ENCODE results near the gene RTEL1. TPM values are rescaled to one million over a fixed set of nuclear protein-coding genes. Genes with fewer than 3 reads are reported as not detected.
"Not testable (repeated sequence)": the region's sequence is repeated elsewhere in the genome, so short reads cannot be mapped to it uniquely, and the experiment has no call there.

Gene RTEL1
- total RNA-seq, 1 donor from 2014 or later, result 17.6 TPM

DNA sequence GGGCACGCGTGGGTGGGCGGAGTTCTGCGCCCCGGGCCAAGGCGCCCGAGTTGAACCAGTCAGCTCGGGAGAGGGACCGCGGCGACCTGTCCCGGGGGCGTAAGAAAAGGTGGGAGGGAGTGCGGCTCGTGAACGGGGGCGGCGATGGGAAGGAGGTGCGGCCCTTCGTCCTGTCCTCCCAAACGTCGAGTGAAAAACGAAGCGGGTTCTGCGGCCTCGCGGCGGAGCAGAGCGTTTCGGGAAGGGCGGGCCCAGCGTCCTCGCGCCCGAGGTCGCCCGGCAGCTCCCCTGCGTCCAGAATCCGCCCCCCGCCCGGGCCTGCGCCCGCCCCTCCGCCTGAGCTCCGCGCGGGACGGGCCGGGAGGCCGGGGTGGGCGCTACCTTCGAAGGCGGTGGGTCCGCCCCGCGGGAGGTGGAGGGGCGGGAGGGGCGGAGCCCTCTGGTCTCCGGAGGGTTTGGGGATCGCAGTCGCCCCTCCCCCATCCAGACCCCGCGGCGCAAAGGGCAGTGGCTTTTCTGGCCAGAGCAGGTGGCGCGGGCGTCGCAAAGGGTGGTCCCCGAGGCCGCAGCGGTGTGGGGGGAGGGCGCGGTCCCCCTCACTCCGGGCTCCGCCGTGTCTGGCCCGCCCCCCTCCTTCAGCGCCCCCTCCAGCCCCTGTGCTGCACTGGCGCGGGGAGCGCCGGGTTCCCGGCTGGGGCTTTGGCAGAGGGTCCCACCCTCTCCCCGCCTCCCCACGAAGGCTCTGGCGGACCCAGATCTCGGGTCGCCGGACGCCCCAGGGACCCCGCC lies 5.7 kb upstream of the RTEL1 start:
- DNase-seq (ENCODE audit: low spot score), result peak; percentile 35

DNA sequence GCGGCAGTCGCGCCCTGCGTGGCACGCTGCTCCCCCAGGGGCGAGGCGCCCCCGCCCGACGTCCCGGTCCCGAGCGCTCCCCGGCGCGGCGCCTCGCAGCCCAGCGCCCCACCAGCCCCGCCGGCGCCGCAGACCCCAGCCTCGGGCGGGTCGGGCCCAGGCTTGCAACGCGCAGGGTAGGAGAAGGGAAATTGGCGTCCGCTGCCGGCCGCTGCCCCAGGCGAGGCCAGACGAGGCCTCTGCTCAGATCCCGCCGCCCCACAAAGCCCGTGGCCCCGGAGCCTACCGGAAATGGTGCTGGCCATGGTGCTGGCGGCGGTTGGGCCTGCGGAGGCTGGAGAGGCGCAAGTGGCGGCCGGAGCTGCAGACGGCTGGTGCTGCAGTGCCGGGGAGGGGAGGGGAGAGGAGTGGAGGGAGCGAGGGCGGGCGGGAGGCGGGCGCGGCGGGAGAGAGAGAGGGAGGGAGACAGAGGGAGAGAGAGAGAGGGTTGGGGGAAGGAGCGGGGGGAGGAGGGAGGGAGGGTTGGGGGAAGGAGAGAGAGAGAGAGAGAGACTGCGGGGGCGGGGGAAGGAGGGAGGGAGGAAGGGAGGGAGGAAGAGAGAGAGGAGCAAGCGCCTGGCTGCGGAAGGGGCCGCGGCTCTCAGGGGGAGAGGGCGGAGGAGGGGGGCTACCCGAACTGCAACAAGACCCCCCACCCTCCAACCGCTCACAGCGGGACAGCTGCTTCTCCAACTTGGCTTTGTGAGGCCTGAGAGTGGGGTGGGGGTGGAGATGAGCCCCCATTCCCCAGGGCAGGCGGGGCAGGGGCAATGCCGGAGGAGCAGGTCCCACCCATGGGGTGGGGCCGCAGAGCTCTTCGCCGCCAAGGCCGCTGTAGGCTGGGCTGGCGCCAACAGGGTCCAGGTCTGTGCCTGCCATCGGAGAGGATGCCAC lies 4.8 kb upstream of the RTEL1 start, which contains the start of gene STMN3:
TSS of gene STMN3 (minus strand) at position 384 of the 933 bp plus-strand sequence. CDS start at position 305, 79 bp downstream.
- DNase-seq (ENCODE audit: low spot score), result peak; percentile 95

GRCh38 chr20:63653974-63654668 lies 4.0 kb upstream of the RTEL1 start:
- no peak for DNase-seq (ENCODE audit: low spot score)

GRCh38 chr20:63655249-63655648 lies 2.9 kb upstream of the RTEL1 start:
- no peak for DNase-seq (ENCODE audit: low spot score)

DNA sequence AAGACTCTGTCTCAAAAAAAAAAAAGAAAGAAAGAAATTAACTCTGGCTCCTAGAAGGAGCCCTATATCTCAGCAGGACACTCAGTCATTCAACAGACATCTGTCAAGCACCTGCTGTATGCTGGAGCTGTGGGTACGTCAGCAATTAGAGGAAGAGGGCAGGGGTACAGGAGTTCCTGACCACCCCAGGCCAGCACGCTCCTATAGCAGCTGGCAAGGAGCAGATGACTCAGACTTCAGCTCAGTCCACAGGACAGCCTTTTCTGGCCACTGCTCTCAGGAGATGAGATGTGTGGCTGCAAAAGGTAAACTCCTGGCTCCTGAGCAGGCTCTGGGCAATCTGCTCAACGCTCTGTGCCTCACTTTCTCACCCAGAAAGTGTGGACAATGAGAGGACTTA lies 1.7 kb upstream of the RTEL1 start:
- no peak for DNase-seq (ENCODE audit: low spot score)

GRCh38 chr20:63657260-63657936 lies 714 bp upstream of the RTEL1 start:
- DNase-seq (ENCODE audit: low spot score), result peak; percentile 26

- DNase-seq (ENCODE audit: low spot score), result no peak
Observed at GRCh38 chr20:63658749-63659187, 656 bp downstream of the RTEL1 start.

GRCh38 chr20:63659370-63659769 lies 1.3 kb downstream of the RTEL1 start:
- DNase-seq (ENCODE audit: low spot score), result no peak

DNA sequence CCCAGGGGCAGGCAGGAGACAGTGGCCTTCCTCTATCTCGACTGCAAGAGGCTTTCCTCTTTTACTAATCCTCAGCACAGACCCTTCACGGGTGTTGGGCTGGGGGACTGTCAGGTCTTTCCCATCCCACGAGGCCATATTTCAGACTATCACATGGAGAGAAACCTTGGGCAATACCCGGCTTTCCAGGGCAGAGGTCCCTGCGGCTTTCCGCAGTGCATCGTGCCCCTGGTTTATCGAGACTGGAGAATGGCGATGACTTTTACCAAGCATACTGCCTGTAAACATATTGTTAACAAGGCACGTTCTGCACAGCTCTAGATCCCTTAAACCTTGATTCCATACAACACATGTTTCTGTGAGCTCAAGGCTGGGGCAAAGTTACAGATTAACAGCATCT lies 2.1 kb downstream of the RTEL1 start:
- not testable (repeated sequence) for DNase-seq (ENCODE audit: low spot score)

GRCh38 chr20:63660622-63661021 lies 2.5 kb downstream of the RTEL1 start:
- DNase-seq (ENCODE audit: low spot score), result no peak

- DNase-seq (ENCODE audit: low spot score), result no peak
Observed at GRCh38 chr20:63661108-63661507, 3.0 kb downstream of the RTEL1 start.

DNA sequence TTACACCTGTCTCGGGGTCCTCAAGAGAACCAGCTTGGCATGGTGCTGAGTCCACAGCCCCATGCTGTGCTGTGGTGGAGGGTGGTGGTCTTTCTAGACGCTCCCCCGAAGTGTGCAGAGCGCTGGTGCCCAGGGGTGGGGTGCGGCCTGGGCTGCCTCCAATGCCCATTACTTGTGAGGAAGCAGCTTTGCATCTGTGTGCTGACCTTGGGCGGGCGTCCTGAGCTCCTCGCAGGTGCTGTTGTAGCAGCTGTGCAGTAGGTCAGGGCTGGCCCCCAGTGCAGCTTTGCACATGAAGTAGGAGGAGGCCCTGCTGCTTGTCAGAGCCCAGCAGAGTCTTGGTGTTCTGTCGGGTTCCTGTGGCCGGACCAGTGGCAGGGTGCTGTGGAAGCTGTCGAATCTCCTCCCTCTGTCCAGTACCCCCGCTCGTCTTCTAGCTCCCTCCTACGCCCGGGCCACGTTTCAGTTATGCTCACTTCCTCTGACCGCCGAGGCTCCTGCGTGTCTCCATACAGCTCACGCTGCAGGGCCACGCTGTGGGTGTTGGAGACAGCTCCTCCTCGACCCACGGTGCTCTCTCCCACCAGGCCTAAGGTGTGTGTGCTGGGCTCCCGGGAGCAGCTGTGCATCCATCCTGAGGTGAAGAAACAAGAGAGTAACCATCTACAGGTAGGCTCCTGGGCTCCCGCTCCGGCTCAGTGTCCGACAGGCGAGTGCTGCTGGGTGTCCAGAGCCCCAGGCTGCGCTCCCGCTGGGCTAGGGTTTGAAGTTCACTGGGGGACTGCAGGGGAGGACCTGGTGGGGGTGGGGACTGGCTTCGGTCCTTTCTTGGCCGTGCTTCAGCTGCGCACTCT lies 4.1 kb downstream of the RTEL1 start:
- DNase-seq (ENCODE audit: low spot score), result no peak

GRCh38 chr20:63662813-63663189 lies 4.7 kb downstream of the RTEL1 start:
- no peak for DNase-seq (ENCODE audit: low spot score)

DNA sequence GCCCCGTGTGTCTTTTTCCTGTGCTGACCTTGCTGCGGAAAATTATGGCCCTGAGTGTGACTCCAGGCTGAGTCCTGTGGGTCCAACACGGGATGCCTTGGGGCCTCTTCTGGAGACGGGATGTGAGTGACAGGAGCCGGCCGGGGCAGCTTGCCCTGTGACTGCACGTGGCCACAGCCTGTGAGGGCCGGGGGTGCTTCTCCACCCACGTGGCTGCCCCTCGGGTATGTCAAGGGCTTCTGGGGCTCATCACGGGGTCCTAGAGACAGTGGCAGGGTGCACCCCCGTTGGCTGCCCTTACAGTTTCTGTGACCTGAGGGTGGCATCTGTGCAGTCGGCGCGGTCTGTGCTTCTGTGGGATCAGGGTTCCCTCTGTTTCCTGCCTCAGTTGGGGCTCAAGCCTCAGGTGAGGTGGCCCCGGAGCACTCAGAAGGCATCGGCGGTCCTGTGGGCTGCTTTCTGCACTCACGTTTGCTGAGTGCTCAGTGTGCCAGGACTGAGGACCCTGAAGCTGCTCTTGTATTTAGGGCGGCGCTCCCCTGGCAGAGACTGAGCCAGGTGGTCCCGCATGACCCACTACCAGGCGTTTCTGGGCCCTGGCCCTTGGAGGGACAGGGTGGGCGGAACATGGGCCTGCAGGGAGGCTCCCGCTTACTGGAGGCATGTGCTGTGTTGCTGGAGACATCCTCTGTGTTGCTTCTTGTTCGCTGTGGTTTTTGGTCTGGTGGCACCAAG lies 5.4 kb downstream of the RTEL1 start:
- no peak for DNase-seq (ENCODE audit: low spot score)

DNA sequence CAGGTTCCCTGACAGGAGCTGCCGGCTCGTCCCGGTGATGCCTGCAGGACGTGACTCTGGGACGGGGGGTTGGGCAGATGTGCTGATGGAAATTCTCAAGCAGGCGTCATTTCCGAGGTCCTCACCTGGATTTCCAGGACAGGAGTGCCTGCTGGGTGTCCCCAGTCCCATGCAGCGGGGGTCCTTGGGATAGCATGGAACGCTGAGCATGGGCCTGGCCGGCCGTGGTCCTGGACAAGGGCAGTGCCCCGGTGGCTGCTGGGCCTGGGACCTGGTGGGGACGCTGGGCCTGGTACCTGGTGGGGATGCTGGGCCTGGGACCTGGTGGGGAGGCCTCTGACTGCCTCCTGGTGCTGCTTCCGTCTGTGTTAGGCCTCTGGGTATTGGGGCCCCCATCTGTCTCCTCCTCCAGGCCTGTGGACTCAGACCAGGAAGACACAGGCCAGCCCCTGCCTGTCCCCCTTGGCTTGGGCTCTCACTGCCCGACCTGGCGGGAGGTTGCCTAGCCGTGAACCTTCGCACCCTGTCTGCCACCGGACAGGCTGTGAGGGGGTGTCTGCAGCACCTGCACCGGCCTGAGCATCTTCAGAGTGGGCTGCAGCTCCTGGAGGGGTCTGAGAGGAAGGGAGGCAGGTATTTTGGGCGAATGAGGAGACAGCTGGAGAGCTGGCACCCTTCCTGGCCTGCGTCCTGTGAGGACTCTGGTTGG lies 6.2 kb downstream of the RTEL1 start:
- DNase-seq (ENCODE audit: low spot score), result no peak

DNA sequence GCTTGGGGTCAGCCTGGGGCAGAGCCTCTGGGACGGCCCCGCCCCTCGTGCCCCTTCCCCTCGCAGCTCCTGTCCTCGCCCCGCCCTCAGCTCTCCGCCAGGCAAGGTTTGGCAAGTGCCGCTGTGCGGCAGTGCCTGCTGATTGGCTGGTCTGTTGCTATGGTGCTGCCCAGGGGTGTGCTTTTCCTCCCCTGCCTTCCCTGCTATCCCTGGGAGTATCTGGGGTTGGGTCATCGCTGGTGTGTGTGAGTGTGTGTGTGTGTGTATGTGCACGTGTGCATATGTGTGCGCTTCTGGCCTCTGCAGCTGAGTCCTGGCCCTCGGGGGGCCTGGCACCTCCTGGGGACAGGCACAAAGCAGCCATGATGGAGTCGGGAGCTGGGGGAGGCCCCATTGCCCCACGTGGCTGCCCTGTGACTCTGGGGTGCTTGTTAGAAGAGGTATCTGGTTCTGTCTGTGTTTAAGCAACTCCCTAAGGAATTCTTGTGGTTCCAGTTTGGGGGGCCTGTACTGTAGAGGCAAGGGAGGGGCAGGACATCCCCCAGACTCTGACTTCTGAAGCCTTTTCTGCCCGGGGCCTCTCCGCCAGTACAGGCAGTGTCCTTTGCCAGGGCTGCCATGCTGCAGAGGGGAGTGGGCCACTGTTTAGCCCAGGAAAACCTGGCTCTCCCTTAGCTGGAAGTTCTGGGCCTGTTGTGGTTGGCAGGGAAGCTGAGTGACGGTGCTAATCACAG lies 6.9 kb downstream of the RTEL1 start:
- peak; percentile 55 for DNase-seq (ENCODE audit: low spot score)

- no peak for DNase-seq (ENCODE audit: low spot score)
Observed at GRCh38 chr20:63665708-63666107, 7.6 kb downstream of the RTEL1 start.

- no peak for DNase-seq (ENCODE audit: low spot score)
Observed at GRCh38 chr20:63667858-63668257, 9.7 kb downstream of the RTEL1 start.

All from umbilical cord (tissue), 2 donors.